22Rv1 (cell line): ENCODE measurements around the gene ITPKB.

ENCODE experiments used
- H3K27ac ChIP-seq: fragments of 450-650 bp; 2 replicates; pipeline ENCODE4 v1.5.1; 2017
- ZFX ChIP-seq: fragments of 450-650 bp; IDR thresholded peaks from 2 replicates; pipeline ENCODE4 v1.6.1; 2017; ENCODE audit warnings: antibody characterized with exemption, borderline replicate concordance
- TF ChIP-seq, protein P1 (sequence below): fragments of 450-650 bp; IDR thresholded peaks from 2 replicates; pipeline ENCODE4 v1.5.1; 2017; ENCODE audit warnings: mild to moderate bottlenecking

The ITPKB gene

DNA sequence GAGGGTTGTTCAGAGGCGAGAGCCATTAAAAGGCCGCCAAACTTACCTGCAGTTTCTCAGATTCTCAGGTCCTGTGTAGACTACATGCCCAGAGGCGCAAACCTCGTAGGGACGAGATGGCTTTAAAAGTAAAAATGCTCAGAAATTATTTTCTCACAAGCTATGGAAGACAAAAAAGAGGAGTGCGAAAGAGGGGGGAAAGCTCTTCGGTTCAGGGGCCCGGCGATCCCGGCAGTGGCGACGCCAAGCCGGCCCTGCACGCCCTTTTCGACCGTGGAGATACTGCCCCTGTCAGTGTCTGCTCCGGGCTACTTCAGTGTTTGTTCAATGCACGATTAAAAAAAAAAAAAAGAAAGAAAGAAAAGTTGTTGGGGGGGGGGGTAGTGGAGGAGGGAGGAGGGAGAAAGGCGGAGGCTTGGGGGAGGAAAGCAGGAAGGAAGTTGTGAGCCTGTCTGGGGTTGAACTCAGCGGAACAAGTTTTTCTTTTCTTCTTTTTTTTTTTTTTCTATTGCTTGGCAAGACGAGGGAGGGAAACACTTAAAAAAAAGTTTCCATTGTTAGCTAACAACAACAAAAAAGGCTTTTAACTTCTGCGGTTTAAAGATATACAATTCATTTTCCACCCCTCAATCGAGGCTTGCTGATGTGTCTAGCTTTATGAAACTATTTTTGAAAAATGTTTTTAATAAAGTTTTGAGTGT is at the start of gene ITPKB:
ITPKB (minus strand) TSS at position 288 of the 701 bp plus-strand sequence. CDS start 1,824 bp downstream, outside the sequence.
- H3K27ac ChIP-seq = peak within 1 kb of the TSS; percentile 78
- TF ChIP-seq, protein P1, sequence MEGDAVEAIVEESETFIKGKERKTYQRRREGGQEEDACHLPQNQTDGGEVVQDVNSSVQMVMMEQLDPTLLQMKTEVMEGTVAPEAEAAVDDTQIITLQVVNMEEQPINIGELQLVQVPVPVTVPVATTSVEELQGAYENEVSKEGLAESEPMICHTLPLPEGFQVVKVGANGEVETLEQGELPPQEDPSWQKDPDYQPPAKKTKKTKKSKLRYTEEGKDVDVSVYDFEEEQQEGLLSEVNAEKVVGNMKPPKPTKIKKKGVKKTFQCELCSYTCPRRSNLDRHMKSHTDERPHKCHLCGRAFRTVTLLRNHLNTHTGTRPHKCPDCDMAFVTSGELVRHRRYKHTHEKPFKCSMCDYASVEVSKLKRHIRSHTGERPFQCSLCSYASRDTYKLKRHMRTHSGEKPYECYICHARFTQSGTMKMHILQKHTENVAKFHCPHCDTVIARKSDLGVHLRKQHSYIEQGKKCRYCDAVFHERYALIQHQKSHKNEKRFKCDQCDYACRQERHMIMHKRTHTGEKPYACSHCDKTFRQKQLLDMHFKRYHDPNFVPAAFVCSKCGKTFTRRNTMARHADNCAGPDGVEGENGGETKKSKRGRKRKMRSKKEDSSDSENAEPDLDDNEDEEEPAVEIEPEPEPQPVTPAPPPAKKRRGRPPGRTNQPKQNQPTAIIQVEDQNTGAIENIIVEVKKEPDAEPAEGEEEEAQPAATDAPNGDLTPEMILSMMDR = no peak
- TF ChIP-seq ZFX = no peak

DNA sequence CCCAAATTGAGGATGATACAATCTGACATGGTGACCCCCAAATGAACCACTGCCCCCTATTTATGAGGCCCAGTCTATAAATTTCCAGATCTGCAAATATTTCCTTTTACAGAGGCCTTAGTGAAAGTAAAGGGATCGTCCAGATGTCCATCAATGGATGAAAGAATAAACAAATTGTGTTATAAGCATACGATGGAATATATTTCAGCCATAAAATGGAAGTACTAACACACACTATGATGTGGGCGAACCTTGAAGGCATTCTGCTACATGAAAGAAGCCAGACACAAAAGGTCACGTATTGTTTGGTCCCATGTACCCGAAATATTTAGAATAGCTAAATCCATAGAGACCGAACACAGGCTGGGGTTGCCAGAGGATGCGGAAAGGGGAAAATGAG is 48.6 kb upstream of the ITPKB start:
- TF ChIP-seq ZFX = no peak
- no peak overlapping the region for H3K27ac ChIP-seq

DNA sequence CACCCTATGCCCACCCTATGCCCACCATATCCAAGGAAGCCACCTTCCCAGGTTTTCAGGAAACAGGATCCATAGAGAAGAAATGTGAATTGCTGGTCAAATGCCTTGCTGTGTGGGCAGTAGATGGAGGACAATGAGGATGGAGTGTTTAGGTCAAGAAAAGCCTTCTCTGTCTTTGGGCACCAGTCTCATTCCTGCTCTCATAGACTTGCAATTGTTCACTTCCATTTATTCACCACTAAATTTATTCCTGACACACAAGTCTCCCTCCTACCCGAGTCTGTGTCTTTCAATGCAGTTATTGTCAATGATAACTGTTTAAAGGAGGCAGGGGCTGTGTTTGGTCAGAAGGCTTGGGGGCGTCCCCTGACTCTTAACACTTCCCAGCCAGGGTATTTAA is 48.0 kb upstream of the ITPKB start:
- no peak for TF ChIP-seq ZFX
- TF ChIP-seq, protein P1 = no peak
- no peak overlapping the region for H3K27ac ChIP-seq

DNA sequence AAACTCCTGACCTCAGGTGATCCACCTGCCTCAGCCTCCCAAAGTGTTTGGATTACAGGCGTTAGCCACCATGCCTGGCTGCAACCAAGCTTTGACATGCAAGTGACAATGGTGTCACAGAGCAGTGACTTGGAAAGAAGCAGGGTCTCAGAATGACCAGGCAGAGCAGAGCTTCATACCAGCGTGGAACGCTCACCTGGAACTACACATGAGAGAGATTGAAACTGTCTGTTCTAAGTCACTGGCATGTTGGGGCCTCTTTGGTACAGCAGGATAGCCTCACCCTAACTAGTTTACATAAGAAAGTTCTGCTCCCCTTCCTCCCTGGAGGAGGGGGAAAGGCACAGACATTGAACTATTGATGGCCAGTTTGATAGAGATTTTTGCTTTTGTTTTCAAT is 47.5 kb upstream of the ITPKB start:
- H3K27ac ChIP-seq = no peak overlapping the region
- no peak for TF ChIP-seq ZFX
- TF ChIP-seq, protein P1 = no peak

DNA sequence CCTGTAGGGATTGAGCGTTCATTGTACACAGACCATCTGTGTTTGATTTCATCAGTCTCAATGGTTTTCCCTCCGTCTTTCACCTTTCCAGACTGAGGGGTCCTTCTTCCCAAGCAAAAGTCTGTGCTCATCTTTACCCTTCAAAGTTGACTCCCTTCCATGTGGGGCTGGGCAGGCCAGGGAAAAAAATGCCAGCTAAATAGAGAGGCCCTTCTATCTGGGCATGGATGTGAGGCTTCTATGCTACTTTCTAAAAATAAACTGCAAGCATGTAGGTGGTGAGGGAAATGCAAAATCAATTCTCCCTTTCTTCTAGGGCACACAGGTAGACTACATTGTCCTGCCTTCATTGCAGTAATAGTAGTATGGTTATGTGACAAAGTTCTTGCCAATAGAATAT is 46.7 kb upstream of the ITPKB start:
- no peak for TF ChIP-seq ZFX
- TF ChIP-seq, protein P1 = no peak
- no peak overlapping the region for H3K27ac ChIP-seq

DNA sequence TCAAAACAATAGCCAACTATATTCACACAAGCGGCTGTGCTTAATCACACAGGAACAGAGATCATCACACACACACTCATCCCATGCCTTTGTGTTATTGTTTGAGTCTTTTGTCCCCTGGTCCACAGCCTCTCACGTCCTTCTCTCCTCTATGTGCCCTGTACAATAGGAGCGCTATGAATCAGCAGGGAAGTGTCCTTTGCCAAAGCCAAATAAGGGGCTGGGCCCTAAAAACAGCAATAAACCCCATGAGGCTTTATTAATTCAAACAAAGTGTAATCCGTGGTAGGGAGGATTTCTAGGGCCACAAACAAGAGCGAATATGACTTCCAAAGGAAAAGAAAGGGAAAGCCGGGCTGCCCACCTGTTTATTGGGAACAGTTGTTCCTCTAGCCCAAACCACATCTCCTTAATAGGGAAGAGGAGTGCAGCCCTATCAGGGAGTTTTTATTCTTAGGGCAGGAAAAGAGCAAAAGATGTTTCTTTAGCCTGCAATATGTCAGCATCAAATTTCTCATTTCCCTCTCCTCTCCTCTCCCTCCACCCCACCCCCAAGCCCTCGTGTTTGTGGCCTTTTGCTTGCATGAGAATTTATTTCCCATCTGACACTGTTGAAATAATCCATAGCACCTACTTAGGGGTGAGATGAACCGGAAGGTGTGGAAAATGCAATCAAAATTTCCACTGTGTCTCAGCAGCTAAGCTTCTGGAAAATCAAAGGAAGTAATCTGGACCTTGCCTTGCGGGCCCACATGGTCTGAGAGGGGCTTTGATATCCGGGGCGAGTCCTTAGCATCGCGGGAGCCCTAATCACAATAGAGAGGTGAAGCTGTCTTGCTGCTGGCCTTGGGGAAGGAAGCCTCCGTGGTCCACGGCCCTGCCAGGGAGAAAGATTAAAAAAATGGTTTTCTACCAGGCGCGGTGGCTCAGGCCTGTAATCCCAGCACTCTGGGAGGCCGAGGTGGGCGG is 45.3 kb upstream of the ITPKB start:
- no peak for TF ChIP-seq ZFX
- TF ChIP-seq, protein P1 = no peak
- H3K27ac ChIP-seq = no peak overlapping the region

DNA sequence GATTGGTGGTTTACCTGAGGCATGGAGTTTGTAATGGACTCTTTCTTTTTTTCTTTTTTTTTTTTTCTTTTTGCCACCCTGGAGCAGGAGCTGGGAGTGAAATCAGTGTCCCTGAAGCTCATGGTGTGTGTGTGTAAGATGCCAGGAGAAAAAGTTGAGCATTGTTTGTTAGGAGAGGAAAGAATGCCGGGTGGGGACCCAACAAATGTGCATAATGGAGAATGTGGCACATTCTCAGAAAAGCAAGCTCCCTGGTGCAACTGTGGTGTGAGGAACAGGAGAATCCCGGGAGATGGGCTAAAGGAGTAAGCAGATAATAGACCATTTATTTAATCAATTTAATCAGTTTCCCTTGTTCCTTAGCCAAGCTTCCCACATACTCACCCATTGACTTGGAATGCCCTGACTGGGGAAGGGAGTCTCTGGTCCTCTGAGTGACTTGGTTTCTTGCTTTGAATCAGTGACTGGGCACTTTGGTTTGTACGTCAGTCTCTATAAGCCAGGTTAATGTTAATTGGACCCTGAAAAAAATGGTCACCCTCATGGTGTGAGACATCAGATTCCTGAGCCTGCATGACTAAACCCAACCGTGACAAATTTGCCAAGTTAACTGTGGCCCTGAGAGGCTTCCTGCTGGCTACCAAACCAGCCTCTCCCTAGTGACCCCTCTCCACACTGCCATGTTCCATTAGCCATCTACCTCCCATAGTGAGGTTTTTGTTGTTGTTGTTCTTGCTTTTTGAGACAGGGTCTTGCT is 43.9 kb upstream of the ITPKB start:
- TF ChIP-seq, protein P1 = no peak
- TF ChIP-seq ZFX = no peak
- H3K27ac ChIP-seq = no peak overlapping the region
